HL-60 (cell line): ENCODE results near the gene GRID1.

ENCODE experiments used
- DNase-seq, 2 experiments: peaks; one replicate each; pipeline ENCODE4 v3.0.0-alpha.2; 2010 to 2020; ENCODE audit warnings: low read depth in 1 of 2, low spot score in 1 of 2
- H3K27ac ChIP-seq: fragments of 250-450 bp; sonication (Bioruptor Pico); replicated peaks from 2 replicates; pipeline ENCODE4 v1.5.1; 2020; ENCODE audit warnings: mild to moderate bottlenecking, moderate library complexity
- H3K27me3 ChIP-seq: fragments of 250-450 bp; sonication (Bioruptor Pico); 2 replicates; pipeline ENCODE4 v1.5.1; 2021; ENCODE audit warnings: mild to moderate bottlenecking, moderate library complexity; ENCODE audit not compliant: insufficient read depth, poor library complexity, severe bottlenecking
- H3K4me3 ChIP-seq: replicated peaks from 2 replicates; pipeline ENCODE4 v1.5.1; 2011; ENCODE audit warnings: mild to moderate bottlenecking, control low read depth, low read length; ENCODE audit not compliant: insufficient read depth
- GABPA ChIP-seq: IDR thresholded peaks from 2 replicates; pipeline ENCODE4 v1.6.1; 2012; ENCODE audit warnings: low read depth
- POLR2AphosphoS5 ChIP-seq: IDR thresholded peaks from 2 replicates; pipeline ENCODE4 v1.6.1; 2012; ENCODE audit warnings: low read depth
- SPI1 ChIP-seq: IDR thresholded peaks from 2 replicates; pipeline ENCODE4 v1.6.1; 2012; ENCODE audit warnings: low read depth, mild to moderate bottlenecking, borderline replicate concordance
- TF ChIP-seq, protein P1 (sequence below): IDR thresholded peaks from 2 replicates; pipeline ENCODE4 v1.6.1; 2012; ENCODE audit warnings: low read depth; ENCODE audit not compliant: insufficient replicate concordance
- TF ChIP-seq, protein P2 (sequence below): IDR thresholded peaks from one replicate; pipeline ENCODE4 v1.5.1; 2011; ENCODE audit warnings: low read length, control low read depth, inconsistent platforms; ENCODE audit not compliant: insufficient read depth

The GRID1 gene

DNA sequence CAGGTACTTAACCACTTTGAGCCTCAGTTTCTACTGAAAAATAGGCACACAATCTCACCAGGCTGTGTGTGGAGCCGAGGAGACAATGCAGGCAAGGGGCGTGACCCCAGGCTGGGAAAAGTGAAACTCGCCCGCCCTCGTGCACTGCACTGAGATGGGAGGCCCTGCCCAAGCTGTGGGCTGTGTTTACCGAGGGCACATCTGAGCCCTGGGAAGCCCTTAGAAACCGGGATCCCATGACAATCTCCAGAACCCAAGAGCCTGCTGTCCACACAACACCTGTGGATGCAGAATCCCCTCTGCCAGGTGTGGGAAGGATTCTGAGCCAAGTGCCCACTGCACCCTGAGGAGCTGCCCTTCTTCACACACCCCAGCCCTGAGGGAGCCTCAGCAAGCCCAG is 198.3 kb downstream of the GRID1 start:
- Histone ChIP-seq H3K27me3 (no peaks in the 10 kb centered on the region), H3K27ac (no peak overlapping the region)
- DNase-seq, result no peak

DNA sequence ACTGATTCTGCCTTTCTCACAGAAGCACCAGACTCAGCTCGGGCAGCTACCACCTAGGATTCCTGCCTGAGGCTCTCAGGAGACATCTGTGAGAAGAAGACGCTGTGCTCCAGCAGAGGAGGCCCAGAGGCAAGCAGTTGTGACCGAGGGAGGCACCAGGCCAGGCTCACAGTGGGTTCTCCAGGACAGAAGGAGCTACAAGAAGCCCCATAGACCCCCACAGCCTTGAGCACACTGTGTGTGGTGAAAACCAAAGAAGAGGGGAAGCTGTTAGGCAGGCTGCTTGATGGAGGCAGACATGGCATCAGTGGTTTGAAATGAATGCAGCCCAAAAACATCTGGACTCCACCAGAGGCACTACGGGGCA is 198.8 kb downstream of the GRID1 start:
- Histone ChIP-seq H3K4me3 (no peak overlapping the region), H3K27ac (no peak overlapping the region), H3K27me3 (no peaks in the 10 kb centered on the region)
- TF ChIP-seq GABPA (no peak), SPI1 (no peak), POLR2AphosphoS5 (no peak)
- TF ChIP-seq, protein P1, sequence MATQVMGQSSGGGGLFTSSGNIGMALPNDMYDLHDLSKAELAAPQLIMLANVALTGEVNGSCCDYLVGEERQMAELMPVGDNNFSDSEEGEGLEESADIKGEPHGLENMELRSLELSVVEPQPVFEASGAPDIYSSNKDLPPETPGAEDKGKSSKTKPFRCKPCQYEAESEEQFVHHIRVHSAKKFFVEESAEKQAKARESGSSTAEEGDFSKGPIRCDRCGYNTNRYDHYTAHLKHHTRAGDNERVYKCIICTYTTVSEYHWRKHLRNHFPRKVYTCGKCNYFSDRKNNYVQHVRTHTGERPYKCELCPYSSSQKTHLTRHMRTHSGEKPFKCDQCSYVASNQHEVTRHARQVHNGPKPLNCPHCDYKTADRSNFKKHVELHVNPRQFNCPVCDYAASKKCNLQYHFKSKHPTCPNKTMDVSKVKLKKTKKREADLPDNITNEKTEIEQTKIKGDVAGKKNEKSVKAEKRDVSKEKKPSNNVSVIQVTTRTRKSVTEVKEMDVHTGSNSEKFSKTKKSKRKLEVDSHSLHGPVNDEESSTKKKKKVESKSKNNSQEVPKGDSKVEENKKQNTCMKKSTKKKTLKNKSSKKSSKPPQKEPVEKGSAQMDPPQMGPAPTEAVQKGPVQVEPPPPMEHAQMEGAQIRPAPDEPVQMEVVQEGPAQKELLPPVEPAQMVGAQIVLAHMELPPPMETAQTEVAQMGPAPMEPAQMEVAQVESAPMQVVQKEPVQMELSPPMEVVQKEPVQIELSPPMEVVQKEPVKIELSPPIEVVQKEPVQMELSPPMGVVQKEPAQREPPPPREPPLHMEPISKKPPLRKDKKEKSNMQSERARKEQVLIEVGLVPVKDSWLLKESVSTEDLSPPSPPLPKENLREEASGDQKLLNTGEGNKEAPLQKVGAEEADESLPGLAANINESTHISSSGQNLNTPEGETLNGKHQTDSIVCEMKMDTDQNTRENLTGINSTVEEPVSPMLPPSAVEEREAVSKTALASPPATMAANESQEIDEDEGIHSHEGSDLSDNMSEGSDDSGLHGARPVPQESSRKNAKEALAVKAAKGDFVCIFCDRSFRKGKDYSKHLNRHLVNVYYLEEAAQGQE, result no peak
- TF ChIP-seq, protein P2, sequence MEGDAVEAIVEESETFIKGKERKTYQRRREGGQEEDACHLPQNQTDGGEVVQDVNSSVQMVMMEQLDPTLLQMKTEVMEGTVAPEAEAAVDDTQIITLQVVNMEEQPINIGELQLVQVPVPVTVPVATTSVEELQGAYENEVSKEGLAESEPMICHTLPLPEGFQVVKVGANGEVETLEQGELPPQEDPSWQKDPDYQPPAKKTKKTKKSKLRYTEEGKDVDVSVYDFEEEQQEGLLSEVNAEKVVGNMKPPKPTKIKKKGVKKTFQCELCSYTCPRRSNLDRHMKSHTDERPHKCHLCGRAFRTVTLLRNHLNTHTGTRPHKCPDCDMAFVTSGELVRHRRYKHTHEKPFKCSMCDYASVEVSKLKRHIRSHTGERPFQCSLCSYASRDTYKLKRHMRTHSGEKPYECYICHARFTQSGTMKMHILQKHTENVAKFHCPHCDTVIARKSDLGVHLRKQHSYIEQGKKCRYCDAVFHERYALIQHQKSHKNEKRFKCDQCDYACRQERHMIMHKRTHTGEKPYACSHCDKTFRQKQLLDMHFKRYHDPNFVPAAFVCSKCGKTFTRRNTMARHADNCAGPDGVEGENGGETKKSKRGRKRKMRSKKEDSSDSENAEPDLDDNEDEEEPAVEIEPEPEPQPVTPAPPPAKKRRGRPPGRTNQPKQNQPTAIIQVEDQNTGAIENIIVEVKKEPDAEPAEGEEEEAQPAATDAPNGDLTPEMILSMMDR, result no peak
- DNase-seq, result no peak

More for the DNA sequence above, 198.3 kb downstream of the GRID1 start:
- no peak overlapping the region for H3K4me3 ChIP-seq
- TF ChIP-seq, protein P2, result no peak
- TF ChIP-seq SPI1 (no peak), POLR2AphosphoS5 (no peak), GABPA (no peak)
- TF ChIP-seq, protein P1, result no peak

DNA sequence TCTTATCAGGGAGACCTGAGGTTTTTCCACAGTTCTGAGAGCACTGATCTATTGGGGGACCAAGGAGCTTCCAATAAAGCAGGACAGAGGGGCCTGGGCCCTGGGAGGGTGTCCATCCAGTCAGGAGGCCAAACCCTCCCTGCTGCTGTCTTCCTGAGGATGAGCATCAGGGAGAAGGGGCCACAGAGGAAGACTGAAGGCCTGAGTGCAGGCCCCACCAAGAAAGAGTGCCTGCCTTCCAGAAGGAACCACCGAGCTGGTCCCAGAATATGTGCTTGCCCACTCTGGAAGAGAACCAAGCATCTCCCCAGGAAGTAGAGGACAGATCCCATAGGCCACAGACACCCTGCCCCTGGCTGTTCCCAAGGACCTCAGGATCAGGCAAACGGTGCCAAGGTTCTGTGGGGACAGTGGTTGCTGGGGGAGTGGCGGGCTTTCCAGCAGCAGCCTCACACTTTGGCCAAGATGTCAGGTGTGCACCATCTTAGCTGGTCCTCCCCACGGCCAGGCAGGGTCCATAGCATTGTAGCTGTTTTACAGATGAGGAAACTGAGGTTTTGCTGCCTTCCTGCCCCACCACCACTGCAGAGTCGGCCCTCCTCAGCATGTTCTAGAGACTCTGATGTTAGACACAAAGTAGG is 199.4 kb downstream of the GRID1 start:
- TF ChIP-seq, protein P1, result no peak
- TF ChIP-seq, protein P2, result no peak
- no peak for TF ChIP-seq GABPA
- no peak for TF ChIP-seq SPI1
- no peak for TF ChIP-seq POLR2AphosphoS5
- Histone ChIP-seq H3K27ac (no peak overlapping the region), H3K27me3 (no peaks in the 10 kb centered on the region), H3K4me3 (no peak overlapping the region)
- no peak for DNase-seq
